Activated CD4-positive, CD25-positive, alpha-beta regulatory T cell treated with anti-CD3 and anti-CD28 coated beads, Interleukin-2, amount 50 U/mL, for 24 hours (primary cell): Measurements from ENCODE around the gene JAML.

Source experiments
- ATAC-seq, 2 donors: fragments of 150-1000 bp; cut with Tn5 transposase; one replicate each; pipeline ENCODE4 v1.10.0; 2021; ENCODE audit warnings: mild to moderate bottlenecking in 1 of 2, moderate library complexity in 1 of 2

The JAML gene

DNA sequence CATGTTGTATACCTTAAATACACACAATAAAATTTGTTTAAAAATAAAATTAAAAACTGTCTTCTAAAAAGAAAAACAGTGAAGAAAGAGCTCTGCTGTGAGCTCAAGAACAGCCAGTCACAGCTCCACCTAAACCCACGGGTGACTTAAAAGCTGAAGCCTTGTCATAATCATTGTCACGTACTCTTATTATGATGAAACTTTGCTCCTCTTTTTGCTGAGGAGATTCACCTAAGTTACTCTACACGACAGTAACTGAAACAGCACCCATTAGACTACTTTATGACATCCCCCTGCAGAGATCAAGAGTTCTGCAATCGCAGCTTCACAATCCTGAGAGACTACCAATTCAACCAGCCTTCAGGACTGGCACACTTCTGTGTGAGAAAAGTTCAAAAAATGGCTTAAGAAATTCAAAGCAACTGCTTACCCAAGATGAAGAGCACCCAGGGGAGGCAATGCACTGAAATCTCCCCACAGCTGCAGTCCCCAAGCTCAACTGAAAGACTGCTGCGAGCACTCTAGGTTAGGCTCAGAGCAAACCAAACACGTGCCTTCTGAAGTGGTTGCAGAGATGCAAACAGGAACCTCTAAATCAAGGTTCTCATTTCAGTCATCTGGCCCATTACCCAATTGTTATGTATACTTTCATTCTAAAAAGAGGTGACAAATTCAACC, at the start of gene JAML:
Gene JAML, minus strand, starts transcription at position 501 of the 678 bp plus-strand sequence. CDS start 10,145 bp downstream, outside the sequence.
- peak; percentile 81 to 83 for ATAC-seq

DNA sequence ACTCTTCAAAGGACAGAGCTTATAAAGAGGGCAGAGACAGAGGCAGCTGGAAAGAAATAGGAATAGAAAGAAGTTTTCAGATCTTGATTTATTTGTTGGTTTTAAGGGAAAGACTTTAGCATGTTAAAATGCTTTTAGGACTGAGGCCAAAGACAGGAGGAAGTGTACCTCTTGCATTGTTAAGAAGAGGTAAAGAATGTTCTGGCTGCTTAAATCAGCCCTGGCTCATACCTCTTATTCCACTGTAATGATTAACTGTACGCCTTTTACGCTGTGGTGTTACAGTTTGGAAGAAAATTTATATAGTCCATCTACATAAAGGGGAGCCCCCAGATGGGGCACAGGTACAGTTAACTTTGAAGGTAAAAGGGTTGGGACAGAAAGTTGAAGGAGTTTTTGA, 49.4 kb upstream of the JAML start:
- ATAC-seq: no peak

- ATAC-seq: no peak
Measured at GRCh38 chr11:118272001-118272400, 47.2 kb upstream of the JAML start.

DNA sequence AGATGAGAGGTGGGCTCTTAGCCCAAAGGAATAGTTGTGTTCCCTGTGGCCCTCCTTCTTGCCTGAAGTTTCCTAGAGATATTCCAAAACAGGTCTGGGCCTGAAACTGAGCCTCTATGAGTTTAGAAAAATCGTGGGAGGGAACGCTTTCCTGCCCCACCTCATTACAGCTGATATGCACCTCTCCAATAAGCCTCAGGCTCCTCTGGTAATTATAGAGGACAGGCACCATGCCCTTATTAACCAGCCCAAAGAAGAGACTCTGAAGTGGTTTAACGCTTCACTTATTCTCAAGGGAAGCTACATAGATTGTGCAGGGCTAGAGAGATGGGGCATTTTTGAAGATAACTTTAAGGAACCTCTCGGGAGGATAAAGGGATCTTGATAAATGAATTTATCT, 42.7 kb upstream of the JAML start:
- no peak for ATAC-seq

DNA sequence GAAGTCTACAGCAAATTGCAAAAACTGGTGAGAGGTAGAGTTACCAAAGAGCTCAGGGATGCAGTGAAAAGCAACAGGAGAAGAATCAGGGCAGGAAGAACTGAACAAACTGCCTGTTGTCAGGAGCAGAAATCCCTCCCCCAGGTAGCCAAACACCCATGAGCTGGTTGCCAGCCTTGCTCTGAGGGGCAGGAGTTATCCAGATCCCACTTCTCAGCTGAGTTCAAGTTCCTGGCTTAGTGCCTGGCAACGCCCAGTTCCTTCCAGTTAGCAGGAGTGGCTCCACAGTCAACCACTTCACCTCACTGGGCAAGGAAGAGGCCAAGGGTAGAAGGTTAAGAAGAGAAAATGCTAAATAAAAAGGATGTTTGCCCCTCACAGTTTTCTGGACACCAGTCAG, 41.1 kb upstream of the JAML start:
- no peak for ATAC-seq

DNA sequence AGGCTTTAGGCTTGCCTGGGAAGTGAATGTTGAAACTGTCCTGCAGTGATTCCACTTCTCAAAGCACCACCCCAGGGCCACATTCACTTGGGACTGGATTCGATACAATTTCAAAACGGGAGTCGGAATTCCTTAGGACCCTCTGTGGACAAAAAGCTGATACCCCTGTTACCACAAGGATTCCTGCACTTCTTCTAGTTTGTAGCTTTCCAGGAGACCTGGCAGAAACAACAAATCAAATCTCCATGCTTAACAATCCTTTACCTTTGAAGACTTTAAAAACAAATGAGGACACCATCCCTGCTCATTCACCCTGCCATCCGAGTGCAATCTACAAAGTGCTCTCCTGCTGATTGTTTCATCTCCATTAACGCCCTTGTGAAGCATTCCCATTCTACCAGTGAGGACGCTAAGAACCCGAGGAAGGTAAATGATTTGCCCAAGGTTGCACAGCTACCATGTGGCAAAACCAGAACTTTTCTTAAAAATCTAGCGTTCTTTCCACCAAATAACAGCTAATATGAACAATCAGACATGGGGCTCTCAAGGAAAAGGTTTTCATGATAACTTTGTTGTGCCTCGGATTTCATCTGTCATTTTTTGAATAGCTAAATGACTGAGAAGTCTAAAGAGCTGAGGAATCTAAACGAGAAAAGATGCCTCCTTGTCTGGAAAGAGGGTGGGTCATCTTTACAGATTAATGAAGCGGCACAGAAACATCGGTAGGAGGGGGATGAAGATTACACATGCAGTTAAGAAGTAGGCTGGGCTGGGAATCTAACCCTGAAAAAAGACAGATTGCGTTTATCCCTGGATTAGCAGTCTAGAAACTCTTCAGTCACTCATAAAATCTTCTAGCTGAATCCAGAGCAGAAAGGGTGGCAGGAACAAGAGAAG, 40.0 kb upstream of the JAML start:
- no peak for ATAC-seq

DNA sequence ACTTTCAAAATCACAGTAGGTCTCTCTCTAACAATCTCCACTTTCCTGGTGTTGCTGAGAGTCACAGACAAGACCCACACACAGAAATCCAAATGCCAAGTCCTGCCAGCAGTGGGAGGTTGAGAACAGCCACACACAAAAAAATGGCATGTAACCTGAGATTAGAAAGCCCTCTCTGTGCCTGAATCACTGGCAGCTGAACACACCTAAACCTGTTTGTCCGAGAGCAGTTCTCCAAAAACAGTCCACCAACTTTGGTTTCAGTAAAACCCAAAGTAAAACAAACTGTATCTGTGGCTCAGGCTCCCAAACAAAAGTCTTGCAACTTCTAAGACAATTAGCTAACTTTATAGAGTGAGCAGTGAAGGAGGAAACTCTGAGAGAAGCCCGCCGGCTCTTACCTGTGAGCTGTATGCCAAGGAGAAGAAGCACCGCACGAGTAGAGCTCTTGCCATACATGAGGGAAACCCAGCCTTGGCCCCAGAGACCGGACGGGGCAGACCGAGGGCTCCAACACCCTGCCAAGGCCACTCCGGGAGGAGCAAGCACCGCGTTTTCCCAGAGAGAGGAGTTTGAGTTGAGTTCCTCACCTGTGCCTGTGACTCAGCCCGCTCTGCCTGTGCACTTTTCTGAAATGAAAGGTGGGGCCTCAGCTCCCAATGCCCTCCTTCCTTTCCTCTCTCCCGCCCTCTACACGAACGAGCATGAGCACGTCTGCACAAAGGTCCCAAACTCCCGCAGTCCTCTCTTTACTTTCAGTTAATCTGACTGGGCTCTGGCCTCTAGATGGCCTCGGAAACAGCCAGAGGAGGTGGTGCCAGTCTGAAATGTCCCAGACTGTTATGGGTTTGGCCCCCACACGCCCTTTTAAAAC, 39.1 kb upstream of the JAML start, which contains the start of gene MPZL2:
Gene MPZL2, minus strand, starts transcription at position 603 of the 874 bp plus-strand sequence. Its CDS starts 144 bp downstream, at position 459.
- ATAC-seq: peak; percentile 44 to 60

DNA sequence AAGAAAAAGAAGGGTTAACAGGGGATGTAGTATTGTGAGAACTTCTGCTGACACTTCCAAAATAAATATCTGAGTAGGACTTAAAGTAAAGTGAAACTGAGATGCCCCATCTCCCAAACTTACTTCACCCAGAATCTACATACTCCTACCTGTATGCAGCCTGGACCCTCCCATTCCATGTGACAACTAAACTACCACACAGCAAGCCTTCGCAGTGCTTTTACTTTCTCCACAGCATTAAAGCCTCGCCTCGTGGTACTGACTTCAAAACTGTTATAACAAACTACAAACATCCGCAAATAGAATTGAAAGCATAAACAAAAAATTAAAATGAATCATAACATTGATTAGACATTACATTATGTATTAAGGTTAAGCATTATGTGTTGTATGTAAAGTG, 38.3 kb upstream of the JAML start:
- ATAC-seq: no peak

GRCh38 chr11:118260353-118260752, 35.5 kb upstream of the JAML start:
- no peak for ATAC-seq

DNA sequence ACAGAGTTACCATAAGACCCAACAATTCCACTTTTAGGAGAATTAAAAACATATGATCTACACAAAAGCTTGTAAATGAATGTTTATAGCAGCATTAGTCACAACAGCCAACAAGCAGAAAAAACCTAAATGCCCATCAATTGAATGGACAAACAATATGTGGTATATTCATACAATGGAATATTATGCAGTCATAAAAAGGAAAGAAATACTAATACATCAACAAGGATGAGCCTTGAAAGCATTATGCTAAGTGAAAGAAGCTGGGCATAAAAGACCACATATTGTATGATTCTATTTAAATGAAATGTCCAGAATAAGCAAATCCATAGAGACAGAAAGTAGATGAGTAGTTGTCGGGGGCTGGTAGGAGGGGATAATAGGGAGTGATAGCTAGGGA, 34.3 kb upstream of the JAML start:
- no peak for ATAC-seq

DNA sequence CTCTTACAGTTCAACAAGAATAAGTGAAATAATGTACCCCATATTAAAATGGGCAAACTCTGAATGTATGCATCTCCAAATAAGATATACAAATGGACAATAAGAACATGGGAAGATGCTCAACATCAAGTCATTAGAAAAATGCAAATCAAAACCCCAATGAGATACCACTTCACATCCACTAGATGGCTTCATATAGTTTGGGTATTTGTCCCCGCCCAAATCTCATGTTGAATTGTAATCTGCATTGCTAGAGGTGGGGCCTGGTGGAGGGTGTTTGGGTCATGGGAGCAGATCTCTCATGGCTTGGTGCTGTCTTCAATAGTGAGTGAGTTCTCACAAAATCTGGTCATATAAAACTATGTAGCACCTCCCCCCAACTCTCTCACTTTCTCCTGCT, 33.6 kb upstream of the JAML start:
- no peak for ATAC-seq

- ATAC-seq: no peak
Measured at GRCh38 chr11:118252688-118253087, 27.9 kb upstream of the JAML start.

DNA sequence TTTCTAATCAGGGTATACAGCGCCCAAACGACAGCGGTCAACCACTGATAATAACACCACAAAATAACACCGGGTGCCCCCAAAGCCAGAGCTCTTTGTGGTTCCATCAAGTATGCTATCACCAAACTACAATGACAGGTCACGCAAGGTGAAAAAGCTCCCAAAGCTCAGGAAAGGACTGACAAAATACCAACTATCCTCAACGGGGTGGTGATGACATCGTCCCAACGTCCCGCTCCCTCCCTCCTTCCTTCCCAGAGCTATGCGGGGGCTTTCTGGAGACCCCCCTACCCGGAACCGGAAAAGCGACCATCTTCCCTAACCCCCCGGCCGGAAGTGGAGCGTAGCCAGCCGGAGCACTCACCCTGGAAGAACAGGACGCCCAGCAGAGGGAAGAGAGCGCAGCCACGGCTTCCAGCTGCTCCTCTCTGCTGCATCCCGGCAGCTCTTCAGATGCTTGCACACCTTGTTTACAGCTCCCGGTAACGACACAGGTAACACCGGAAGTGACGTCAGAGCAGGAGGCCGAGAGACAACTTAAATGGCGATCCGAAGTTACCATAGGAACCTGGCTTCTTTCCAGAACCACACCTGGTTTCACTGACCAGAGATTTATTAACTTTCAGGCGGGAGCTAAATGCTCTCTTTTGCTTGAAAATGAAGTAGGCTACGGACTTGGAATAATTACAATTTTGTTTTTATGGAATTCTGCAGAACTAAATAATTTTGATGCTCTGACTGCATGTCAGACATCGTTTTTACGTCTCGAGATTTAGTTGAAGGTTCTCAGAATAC, 27.2 kb upstream of the JAML start, which contains the start of gene MPZL3:
Gene MPZL3, minus strand, starts transcription at position 508 of the 795 bp plus-strand sequence. Its CDS starts 71 bp downstream, at position 437.
- peak; percentile 48 to 66 for ATAC-seq

DNA sequence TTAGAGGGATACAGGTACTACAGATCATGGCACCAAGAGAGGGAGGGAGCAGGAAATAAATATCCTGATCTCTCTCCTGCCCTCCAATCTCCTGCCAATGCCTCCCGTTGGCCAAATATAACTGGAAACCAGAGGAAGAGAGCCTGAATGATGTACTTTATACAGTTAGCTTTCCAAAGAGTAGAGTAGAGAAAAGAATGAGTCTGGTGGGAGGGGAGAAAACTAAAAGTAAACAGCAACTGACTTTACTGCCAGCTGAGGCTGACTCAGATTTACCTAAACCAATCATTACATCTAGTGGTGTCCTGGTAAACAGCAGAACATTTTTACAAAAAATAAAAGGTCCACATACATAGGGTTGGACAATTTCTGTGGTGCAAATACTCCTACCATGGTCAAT, 22.2 kb upstream of the JAML start:
- peak; percentile 65 to 69 for ATAC-seq

DNA sequence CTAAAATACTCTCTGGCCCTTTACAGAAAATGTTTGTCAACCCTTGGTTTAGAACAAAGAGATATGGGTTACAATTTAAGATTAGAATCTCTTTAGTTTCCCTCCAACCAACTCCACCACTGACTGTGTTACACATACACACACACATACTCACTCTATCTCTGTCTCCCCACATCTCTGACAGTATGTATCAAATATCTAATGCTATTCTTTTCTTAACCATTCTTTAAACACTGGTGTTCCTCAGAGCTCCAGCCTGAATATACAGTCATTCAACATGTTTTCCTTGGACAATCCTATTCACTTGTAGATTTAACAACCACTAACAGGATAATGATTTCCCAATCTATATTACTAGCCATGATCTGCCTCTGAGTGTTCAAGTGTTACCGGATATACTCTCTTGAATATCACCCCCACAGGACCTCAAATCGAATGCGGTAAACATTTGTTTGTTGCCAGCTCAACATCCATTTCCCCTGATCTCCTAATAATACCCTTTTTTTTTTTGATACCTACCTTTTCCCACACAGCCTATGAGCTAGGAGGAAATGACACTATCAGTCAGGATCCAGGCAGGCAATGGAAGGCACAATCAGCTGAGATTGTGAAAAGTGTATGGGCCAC, 21.2 kb upstream of the JAML start:
- no peak for ATAC-seq

- ATAC-seq: no peak
Measured at GRCh38 chr11:118243993-118244762, 19.4 kb upstream of the JAML start.

DNA sequence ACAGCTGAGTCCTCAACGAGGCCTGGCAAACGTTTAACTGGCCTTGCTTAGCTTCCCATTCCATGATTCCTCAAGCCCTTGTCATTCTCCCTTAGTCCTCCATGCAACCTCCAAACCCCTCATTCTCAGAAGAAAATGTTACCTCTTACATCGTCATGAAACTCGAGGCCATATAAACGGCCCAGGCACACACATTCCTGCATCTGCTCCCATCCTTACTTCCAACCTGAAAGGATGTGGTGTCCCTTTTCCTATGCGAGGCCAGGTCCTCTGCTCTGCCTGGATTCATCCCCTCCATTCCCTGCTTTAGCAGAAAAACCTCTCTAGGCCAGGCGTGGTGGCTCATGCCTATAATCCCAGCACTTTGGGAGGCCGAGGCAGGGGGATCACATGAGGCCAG, 18.4 kb upstream of the JAML start:
- ATAC-seq: no peak

- no peak for ATAC-seq
Measured at GRCh38 chr11:118241764-118242098, 16.9 kb upstream of the JAML start.

- ATAC-seq: peak; percentile 96 to 97
Measured at GRCh38 chr11:118240999-118241763, 16.4 kb upstream of the JAML start.
